Neural cell (in vitro differentiated cells): ENCODE measurements around the gene MRRF. TPM values are rescaled to one million over a fixed set of nuclear protein-coding genes. Genes with fewer than 3 reads are reported as not detected.

Experiments
- H2AFZ ChIP-seq: fragments of 200-600, 300-800 bp; sonication (generic), shearing (Covaris generic); 2 replicates; pipeline ENCODE4 v1.6.0; 2014; ENCODE audit warnings: low read depth, mild to moderate bottlenecking, antibody characterized with exemption, low read length, moderate library complexity
- H3F3A ChIP-seq: fragments of 200-600 bp; shearing (Covaris generic); 2 replicates; pipeline ENCODE4 v1.6.1; 2016; ENCODE audit warnings: mild to moderate bottlenecking, moderate library complexity, mixed read lengths, antibody characterized with exemption, low read length; ENCODE audit not compliant: insufficient read depth, poor library complexity, severe bottlenecking
- H3K27ac ChIP-seq: fragments of 200-600, 300-800 bp; sonication (generic), shearing (Covaris generic); 2 replicates; pipeline ENCODE4 v1.5.1; 2014; ENCODE audit warnings: mild to moderate bottlenecking, low read length, moderate library complexity
- H3K27me3 ChIP-seq: fragments of 300-800, 200-600 bp; sonication (generic), shearing (Covaris generic); 2 replicates; pipeline ENCODE4 v1.6.0; 2014; ENCODE audit warnings: mild to moderate bottlenecking, low read depth, low read length, moderate library complexity; ENCODE audit not compliant: insufficient read depth
- H3K36me3 ChIP-seq: fragments of 300-800, 200-600 bp; sonication (generic), shearing (Covaris generic); 2 replicates; pipeline ENCODE4 v1.5.1; 2014; ENCODE audit warnings: mild to moderate bottlenecking, antibody characterized with exemption, low read length, moderate library complexity; ENCODE audit not compliant: insufficient read depth
- H3K4me2 ChIP-seq: fragments of 300-800, 200-600 bp; sonication (generic), shearing (Covaris generic); 2 replicates; pipeline ENCODE4 v1.6.0; 2014; ENCODE audit warnings: mild to moderate bottlenecking, low read length
- H3K4me3 ChIP-seq: fragments of 300-800, 200-600 bp; sonication (generic), shearing (Covaris generic); 2 replicates; pipeline ENCODE4 v1.5.1; 2014; ENCODE audit warnings: mild to moderate bottlenecking, low read length, moderate library complexity
- H3K79me2 ChIP-seq: fragments of 200-600 bp; shearing (Covaris generic); replicated peaks from 2 replicates; pipeline ENCODE4 v1.6.0; 2014; ENCODE audit warnings: mild to moderate bottlenecking, low read length, moderate library complexity; ENCODE audit not compliant: insufficient read depth
- H3K9ac ChIP-seq: fragments of 300-800, 200-600 bp; sonication (generic), shearing (Covaris generic); 2 replicates; pipeline ENCODE4 v1.6.1; 2016; ENCODE audit warnings: mild to moderate bottlenecking, low read length, mixed read lengths
- H3K9me2 ChIP-seq: fragments of 200-600 bp; shearing (Covaris generic); 2 replicates; pipeline ENCODE4 v1.6.1; 2016; ENCODE audit warnings: mild to moderate bottlenecking, low read length, mixed read lengths; ENCODE audit not compliant: insufficient read depth
- H3K9me3 ChIP-seq: fragments of 200-600, 300-800 bp; sonication (generic), shearing (Covaris generic); 2 replicates; pipeline ENCODE4 v1.6.1; 2016; ENCODE audit warnings: mild to moderate bottlenecking, mixed run types, low read length, moderate library complexity, mixed read lengths
- H4K20me1 ChIP-seq: fragments of 200-600 bp; shearing (Covaris generic); 2 replicates; pipeline ENCODE4 v1.6.1; 2016; ENCODE audit warnings: mild to moderate bottlenecking, mixed run types; ENCODE audit not compliant: insufficient read depth
- EP300 ChIP-seq: fragments of 450-650 bp; conservative IDR thresholded peaks from 2 replicates; pipeline ENCODE4 v1.6.1; 2014; ENCODE audit warnings: antibody characterized with exemption, mild to moderate bottlenecking, moderate library complexity; ENCODE audit not compliant: poor library complexity, severe bottlenecking
- EZH2 ChIP-seq: fragments of 200-600, 300-800 bp; shearing (Covaris generic), sonication (generic); IDR thresholded peaks from 2 replicates; pipeline ENCODE4 v1.6.1; 2014; ENCODE audit warnings: antibody characterized with exemption, low read length, borderline replicate concordance, mild to moderate bottlenecking; ENCODE audit not compliant: insufficient read depth, poor library complexity, severe bottlenecking
- MXI1 ChIP-seq: fragments of 450-650 bp; conservative IDR thresholded peaks from 2 replicates; pipeline ENCODE4 v1.6.1; 2014; ENCODE audit warnings: antibody characterized with exemption, mild to moderate bottlenecking; ENCODE audit not compliant: poor library complexity, severe bottlenecking
- POLR2AphosphoS5 ChIP-seq: IDR thresholded peaks from 2 replicates; pipeline ENCODE4 v1.6.1; 2012
- RAD21 ChIP-seq: fragments of 450-650 bp; conservative IDR thresholded peaks from 2 replicates; pipeline ENCODE4 v1.6.1; 2014; ENCODE audit warnings: antibody characterized with exemption, mild to moderate bottlenecking, moderate library complexity
- SMC3 ChIP-seq: fragments of 450-650 bp; conservative IDR thresholded peaks from 2 replicates; pipeline ENCODE4 v1.6.1; 2014; ENCODE audit warnings: antibody characterized with exemption, mild to moderate bottlenecking, moderate library complexity; ENCODE audit not compliant: poor library complexity
- TAF1 ChIP-seq: IDR thresholded peaks from 2 replicates; pipeline ENCODE4 v1.6.1; 2012; ENCODE audit warnings: low read depth
- polyA plus RNA-seq: library from polyadenylated mRNA; depleted of rRNA; stranded (reverse); fragments of >200 nt; gene quantifications from 2 replicates; pipeline ENCODE4 v1.2.3, GENCODE V29; 2014
- TF ChIP-seq, protein P1 (sequence below): fragments of 450-650 bp; IDR thresholded peaks from 2 replicates; pipeline ENCODE4 v1.5.1; 2014; ENCODE audit warnings: antibody characterized with exemption, mild to moderate bottlenecking, moderate library complexity; ENCODE audit not compliant: poor library complexity, severe bottlenecking
- TF ChIP-seq, protein P2 (sequence below): IDR thresholded peaks from 2 replicates; pipeline ENCODE4 v1.6.1; 2012; ENCODE audit warnings: borderline replicate concordance

Gene MRRF
- polyA plus RNA-seq, 1 donor from 2014 or later = 40.7 TPM

DNA sequence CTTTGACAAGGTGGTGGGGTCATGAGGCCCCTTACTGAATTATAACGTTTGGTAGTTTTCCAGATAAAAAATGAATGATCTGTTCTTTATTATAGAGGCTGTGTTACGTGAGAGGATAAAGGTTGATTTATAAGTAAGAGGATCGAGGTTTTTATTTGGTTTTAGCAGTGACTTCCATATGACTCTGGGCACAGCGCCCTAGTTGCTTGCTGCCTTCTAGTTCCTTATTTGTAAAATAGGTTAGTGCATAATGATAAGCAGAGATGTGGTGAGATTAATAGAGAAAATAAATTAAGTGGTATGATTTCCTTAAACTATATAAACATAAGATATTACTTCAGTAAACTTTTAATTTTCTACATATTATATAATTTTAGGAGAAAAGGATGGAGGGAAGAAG lies 29.8 kb downstream of the MRRF start:
- Histone ChIP-seq H3K9me2 (no peaks in the 10 kb centered on the region), H3K4me2 (no peak overlapping the region), H3F3A (no peaks in the 10 kb centered on the region), H3K9me3 (no peaks in the 10 kb centered on the region), H3K9ac (no peak overlapping the region), H2AFZ (no peak overlapping the region), H3K79me2 (no peaks in the 10 kb centered on the region), H3K4me3 (no peak overlapping the region), H4K20me1 (no peaks in the 10 kb centered on the region), H3K27ac (no peak overlapping the region), H3K36me3 (no peaks in the 10 kb centered on the region), H3K27me3 (no peaks in the 10 kb centered on the region)
- TF ChIP-seq POLR2AphosphoS5 (no peak), EZH2 (no peak), MXI1 (no peak), SMC3 (no peak)
- TF ChIP-seq, protein P1, sequence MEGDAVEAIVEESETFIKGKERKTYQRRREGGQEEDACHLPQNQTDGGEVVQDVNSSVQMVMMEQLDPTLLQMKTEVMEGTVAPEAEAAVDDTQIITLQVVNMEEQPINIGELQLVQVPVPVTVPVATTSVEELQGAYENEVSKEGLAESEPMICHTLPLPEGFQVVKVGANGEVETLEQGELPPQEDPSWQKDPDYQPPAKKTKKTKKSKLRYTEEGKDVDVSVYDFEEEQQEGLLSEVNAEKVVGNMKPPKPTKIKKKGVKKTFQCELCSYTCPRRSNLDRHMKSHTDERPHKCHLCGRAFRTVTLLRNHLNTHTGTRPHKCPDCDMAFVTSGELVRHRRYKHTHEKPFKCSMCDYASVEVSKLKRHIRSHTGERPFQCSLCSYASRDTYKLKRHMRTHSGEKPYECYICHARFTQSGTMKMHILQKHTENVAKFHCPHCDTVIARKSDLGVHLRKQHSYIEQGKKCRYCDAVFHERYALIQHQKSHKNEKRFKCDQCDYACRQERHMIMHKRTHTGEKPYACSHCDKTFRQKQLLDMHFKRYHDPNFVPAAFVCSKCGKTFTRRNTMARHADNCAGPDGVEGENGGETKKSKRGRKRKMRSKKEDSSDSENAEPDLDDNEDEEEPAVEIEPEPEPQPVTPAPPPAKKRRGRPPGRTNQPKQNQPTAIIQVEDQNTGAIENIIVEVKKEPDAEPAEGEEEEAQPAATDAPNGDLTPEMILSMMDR = no peak

DNA sequence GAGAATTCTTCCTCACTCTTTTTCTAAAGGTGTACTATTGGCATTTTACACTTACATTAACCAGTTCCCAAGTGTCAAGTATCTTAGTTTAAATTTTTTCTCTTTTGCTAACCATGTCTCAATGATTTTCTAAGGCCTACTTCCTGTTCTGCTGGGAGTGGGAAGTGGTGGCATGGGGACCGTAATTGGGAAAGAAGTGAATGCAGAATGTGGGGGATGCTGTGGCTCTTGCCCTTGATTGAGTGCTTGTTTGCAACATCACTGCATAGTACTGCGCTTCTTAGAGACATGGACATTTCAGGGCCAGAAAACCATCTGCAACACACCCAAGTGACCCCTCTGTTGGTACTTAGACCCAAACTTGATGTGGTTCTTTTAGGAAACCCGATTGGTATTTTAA lies 32.8 kb downstream of the MRRF start:
- H3K9ac ChIP-seq = no peak overlapping the region
- H3K79me2 ChIP-seq = no peaks in the 10 kb centered on the region
- no peaks in the 10 kb centered on the region for H3K9me2 ChIP-seq
- H3K36me3 ChIP-seq = no peaks in the 10 kb centered on the region
- H3K4me2 ChIP-seq = no peak overlapping the region
- H3K9me3 ChIP-seq = no peaks in the 10 kb centered on the region
- no peak overlapping the region for H3K4me3 ChIP-seq
- no peaks in the 10 kb centered on the region for H3K27me3 ChIP-seq
- no peak overlapping the region for H3K27ac ChIP-seq
- H3F3A ChIP-seq = no peaks in the 10 kb centered on the region
- H4K20me1 ChIP-seq = no peaks in the 10 kb centered on the region
- H2AFZ ChIP-seq = no peak overlapping the region
- TF ChIP-seq, protein P1 = no peak
- TF ChIP-seq EZH2 = no peak
- no peak for TF ChIP-seq RAD21
- no peak for TF ChIP-seq EP300
- TF ChIP-seq POLR2AphosphoS5 = no peak
- no peak for TF ChIP-seq MXI1
- no peak for TF ChIP-seq TAF1
- TF ChIP-seq SMC3 = no peak
- TF ChIP-seq, protein P2, sequence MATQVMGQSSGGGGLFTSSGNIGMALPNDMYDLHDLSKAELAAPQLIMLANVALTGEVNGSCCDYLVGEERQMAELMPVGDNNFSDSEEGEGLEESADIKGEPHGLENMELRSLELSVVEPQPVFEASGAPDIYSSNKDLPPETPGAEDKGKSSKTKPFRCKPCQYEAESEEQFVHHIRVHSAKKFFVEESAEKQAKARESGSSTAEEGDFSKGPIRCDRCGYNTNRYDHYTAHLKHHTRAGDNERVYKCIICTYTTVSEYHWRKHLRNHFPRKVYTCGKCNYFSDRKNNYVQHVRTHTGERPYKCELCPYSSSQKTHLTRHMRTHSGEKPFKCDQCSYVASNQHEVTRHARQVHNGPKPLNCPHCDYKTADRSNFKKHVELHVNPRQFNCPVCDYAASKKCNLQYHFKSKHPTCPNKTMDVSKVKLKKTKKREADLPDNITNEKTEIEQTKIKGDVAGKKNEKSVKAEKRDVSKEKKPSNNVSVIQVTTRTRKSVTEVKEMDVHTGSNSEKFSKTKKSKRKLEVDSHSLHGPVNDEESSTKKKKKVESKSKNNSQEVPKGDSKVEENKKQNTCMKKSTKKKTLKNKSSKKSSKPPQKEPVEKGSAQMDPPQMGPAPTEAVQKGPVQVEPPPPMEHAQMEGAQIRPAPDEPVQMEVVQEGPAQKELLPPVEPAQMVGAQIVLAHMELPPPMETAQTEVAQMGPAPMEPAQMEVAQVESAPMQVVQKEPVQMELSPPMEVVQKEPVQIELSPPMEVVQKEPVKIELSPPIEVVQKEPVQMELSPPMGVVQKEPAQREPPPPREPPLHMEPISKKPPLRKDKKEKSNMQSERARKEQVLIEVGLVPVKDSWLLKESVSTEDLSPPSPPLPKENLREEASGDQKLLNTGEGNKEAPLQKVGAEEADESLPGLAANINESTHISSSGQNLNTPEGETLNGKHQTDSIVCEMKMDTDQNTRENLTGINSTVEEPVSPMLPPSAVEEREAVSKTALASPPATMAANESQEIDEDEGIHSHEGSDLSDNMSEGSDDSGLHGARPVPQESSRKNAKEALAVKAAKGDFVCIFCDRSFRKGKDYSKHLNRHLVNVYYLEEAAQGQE = no peak
